Panc1 (cell line): ENCODE measurements around the gene SDK1.

Experiments
- CTCF ChIP-seq: fragments of 450-650 bp; IDR thresholded peaks from 2 replicates; pipeline ENCODE4 v1.5.1; 2017; ENCODE audit warnings: mild to moderate bottlenecking
- POLR2AphosphoS5 ChIP-seq: IDR thresholded peaks from 2 replicates; pipeline ENCODE4 v1.6.1; 2012; ENCODE audit warnings: mild to moderate bottlenecking, low read depth, low read length, moderate library complexity
- REST ChIP-seq, 2 experiments: IDR thresholded peaks; 2 replicates each; pipeline ENCODE4 v1.6.1; 2011 to 2012; ENCODE audit warnings: low read depth in 2 of 2, control low read depth in 1 of 2, low read length in 1 of 2, mild to moderate bottlenecking in 1 of 2, moderate library complexity in 1 of 2; ENCODE audit not compliant: insufficient read depth in 1 of 2

GRCh38 chr7:3691478-3692158 is 390.6 kb downstream of the SDK1 start:
- TF ChIP-seq CTCF (no peak), POLR2AphosphoS5 (no peak), REST (IDR thresholded peaks at IDR 0.05; ENCODE audit: insufficient read depth in 1 of 2, low read depth in 2 of 2, low read length in 1 of 2) (no peak)
